Keratinocyte (primary cell): ENCODE results near the gene EIF4ENIF1. TPM values are rescaled to one million over a fixed set of nuclear protein-coding genes. Genes with fewer than 3 reads are reported as not detected.

ENCODE experiments used
- DNase-seq: peaks from one replicate; pipeline ENCODE4 v3.0.0-alpha.2; 2011; ENCODE audit warnings: low read depth, missing footprints, low spot score
- FAIRE-seq: peaks from 2 replicates; lab custom pipeline; 2011; peaks lifted over from hg19 to GRCh38; lab: Jason Lieb, UNC
- H2AFZ ChIP-seq: 2 replicates; pipeline ENCODE4 v1.6.0; 2012; ENCODE audit warnings: low read length, control low read depth, inconsistent platforms; ENCODE audit not compliant: control insufficient read depth
- H3K27ac ChIP-seq: 2 replicates; pipeline ENCODE4 v1.5.1; 2011; ENCODE audit warnings: low read length; ENCODE audit not compliant: control insufficient read depth, insufficient read depth
- H3K27me3 ChIP-seq: 3 replicates; pipeline ENCODE4 v1.6.0; 2011; ENCODE audit warnings: low read length; ENCODE audit not compliant: control insufficient read depth, insufficient read depth; ENCODE audit errors: extremely low read depth
- H3K36me3 ChIP-seq, 2 experiments: 2 replicates in 1 of 2; 3 replicates in 1 of 2; pipeline ENCODE4 v1.5.1; 2011; ENCODE audit warnings: low read length in 2 of 2, mild to moderate bottlenecking in 1 of 2; ENCODE audit not compliant: control insufficient read depth in 2 of 2, insufficient read depth in 2 of 2; ENCODE audit errors: extremely low read depth in 1 of 2
- H3K4me1 ChIP-seq: 3 replicates; pipeline ENCODE4 v1.5.1; 2011; ENCODE audit warnings: low read length; ENCODE audit not compliant: control insufficient read depth, insufficient read depth; ENCODE audit errors: extremely low read depth
- H3K4me2 ChIP-seq: 3 replicates; pipeline ENCODE4 v1.6.0; 2011; ENCODE audit warnings: low read depth, low read length; ENCODE audit not compliant: control insufficient read depth, insufficient read depth; ENCODE audit errors: extremely low read depth
- H3K4me3 ChIP-seq, 3 experiments: fragments of 200-600 bp in 1 of 3; sonication (generic) in 1 of 3; 2 replicates in 2 of 3; 3 replicates in 1 of 3; pipeline ENCODE4 v1.5.1; 2011 to 2016; ENCODE audit warnings: low read length in 3 of 3, mild to moderate bottlenecking in 3 of 3, control low read depth in 2 of 3, inconsistent platforms in 1 of 3, low read depth in 1 of 3, mixed read lengths in 1 of 3, mixed run types in 1 of 3, moderate library complexity in 1 of 3; ENCODE audit not compliant: control insufficient read depth in 2 of 3, insufficient read depth in 2 of 3; ENCODE audit errors: extremely low read depth in 1 of 3
- H3K79me2 ChIP-seq: 2 replicates; pipeline ENCODE4 v1.6.0; 2012; ENCODE audit warnings: low read length; ENCODE audit not compliant: control insufficient read depth, insufficient read depth
- H3K9ac ChIP-seq: 3 replicates; pipeline ENCODE4 v1.6.0; 2011; ENCODE audit warnings: low read length; ENCODE audit not compliant: control insufficient read depth, insufficient read depth; ENCODE audit errors: extremely low read depth
- H3K9me1 ChIP-seq: 3 replicates; pipeline ENCODE4 v1.6.0; 2011; ENCODE audit warnings: low read length; ENCODE audit not compliant: control insufficient read depth, insufficient read depth; ENCODE audit errors: extremely low read depth
- H3K9me3 ChIP-seq: 2 replicates; pipeline ENCODE4 v1.5.1; 2012; ENCODE audit warnings: low read depth, low read length; ENCODE audit not compliant: control insufficient read depth
- H4K20me1 ChIP-seq: 3 replicates; pipeline ENCODE4 v1.6.0; 2011; ENCODE audit warnings: low read length; ENCODE audit not compliant: control insufficient read depth, insufficient read depth; ENCODE audit errors: extremely low read depth
- EZH2 ChIP-seq: IDR thresholded peaks from one replicate; pipeline ENCODE4 v1.6.1; 2012; ENCODE audit warnings: inconsistent platforms, mild to moderate bottlenecking, low read length, moderate library complexity
- dilution Hi-C: fragments of 300-500 bp; cut with MboI; formaldehyde crosslinking; loops from one replicate; pipeline ENCODE4 v1.7.0; 2020; ENCODE audit warnings: low sequenced_read_pairs; ENCODE audit not compliant: extremely low pct_ligation_motif_present
- polyA minus RNA-seq, 3 experiments: library from RNA; depleted of rRNA, polyadenylated mRNA; stranded (reverse); fragments of >200 nt; gene quantifications; 1 replicate in 1 of 3; 2 replicates in 1 of 3; 3 replicates in 1 of 3; pipeline ENCODE4 v1.2.3, GENCODE V29; 2011
- polyA plus RNA-seq, 5 experiments: library from polyadenylated mRNA; depleted of rRNA in 3 of 5; stranded (reverse) in 3 of 5; stranded (forward) in 1 of 5; unstranded in 1 of 5; fragments of >200 nt; gene quantifications; 1 replicate in 1 of 5; 2 replicates in 3 of 5; 3 replicates in 1 of 5; pipeline versions ENCODE4 v1.2.1 to v1.2.3, GENCODE V29; 2011 to 2012; ENCODE audit warnings: missing spikeins in 2 of 5, low read depth in 1 of 5, low replicate concordance in 1 of 5
- TF ChIP-seq, protein P1 (sequence below), 3 experiments: IDR thresholded peaks in 1 of 3; conservative IDR thresholded peaks in 1 of 3; optimal IDR thresholded peaks in 1 of 3; 2 replicates in 2 of 3; 3 replicates in 1 of 3; pipeline versions ENCODE3 to v1.5.1; 2011; ENCODE audit warnings: low read length in 3 of 3, mild to moderate bottlenecking in 3 of 3, moderate library complexity in 2 of 3, control low read depth in 1 of 3, inconsistent platforms in 1 of 3; ENCODE audit not compliant: insufficient read depth in 2 of 3; ENCODE audit errors: extremely low read depth in 1 of 3

Gene EIF4ENIF1, protein sequence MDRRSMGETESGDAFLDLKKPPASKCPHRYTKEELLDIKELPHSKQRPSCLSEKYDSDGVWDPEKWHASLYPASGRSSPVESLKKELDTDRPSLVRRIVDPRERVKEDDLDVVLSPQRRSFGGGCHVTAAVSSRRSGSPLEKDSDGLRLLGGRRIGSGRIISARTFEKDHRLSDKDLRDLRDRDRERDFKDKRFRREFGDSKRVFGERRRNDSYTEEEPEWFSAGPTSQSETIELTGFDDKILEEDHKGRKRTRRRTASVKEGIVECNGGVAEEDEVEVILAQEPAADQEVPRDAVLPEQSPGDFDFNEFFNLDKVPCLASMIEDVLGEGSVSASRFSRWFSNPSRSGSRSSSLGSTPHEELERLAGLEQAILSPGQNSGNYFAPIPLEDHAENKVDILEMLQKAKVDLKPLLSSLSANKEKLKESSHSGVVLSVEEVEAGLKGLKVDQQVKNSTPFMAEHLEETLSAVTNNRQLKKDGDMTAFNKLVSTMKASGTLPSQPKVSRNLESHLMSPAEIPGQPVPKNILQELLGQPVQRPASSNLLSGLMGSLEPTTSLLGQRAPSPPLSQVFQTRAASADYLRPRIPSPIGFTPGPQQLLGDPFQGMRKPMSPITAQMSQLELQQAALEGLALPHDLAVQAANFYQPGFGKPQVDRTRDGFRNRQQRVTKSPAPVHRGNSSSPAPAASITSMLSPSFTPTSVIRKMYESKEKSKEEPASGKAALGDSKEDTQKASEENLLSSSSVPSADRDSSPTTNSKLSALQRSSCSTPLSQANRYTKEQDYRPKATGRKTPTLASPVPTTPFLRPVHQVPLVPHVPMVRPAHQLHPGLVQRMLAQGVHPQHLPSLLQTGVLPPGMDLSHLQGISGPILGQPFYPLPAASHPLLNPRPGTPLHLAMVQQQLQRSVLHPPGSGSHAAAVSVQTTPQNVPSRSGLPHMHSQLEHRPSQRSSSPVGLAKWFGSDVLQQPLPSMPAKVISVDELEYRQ
- polyA plus RNA-seq (9.9 to 16.4 TPM (median 14.4 TPM) in 3 replicates), polyA minus RNA-seq (13.2 to 21.5 TPM (median 18.1 TPM) in 3 replicates)
- 11.5 TPM for polyA plus RNA-seq (2011; ENCODE audit: low read depth)
- 11.5 and 13.0 TPM in 2 replicates for polyA plus RNA-seq (2011; cell fraction: cytosol; rRNA removed)
- polyA plus RNA-seq (2011; cell fraction: nucleus; rRNA removed), result 30.2 and 34.7 TPM in 2 replicates
- polyA plus RNA-seq (2012; ENCODE audit: low replicate concordance), result 13.2 and 17.1 TPM in 2 replicates
- polyA minus RNA-seq (2011; cell fraction: cytosol; rRNA and poly(A)+ RNA removed), result 9.2 TPM
- polyA minus RNA-seq (2011; cell fraction: nucleus; rRNA and poly(A)+ RNA removed), result 13.9 and 20.4 TPM in 2 replicates

DNA sequence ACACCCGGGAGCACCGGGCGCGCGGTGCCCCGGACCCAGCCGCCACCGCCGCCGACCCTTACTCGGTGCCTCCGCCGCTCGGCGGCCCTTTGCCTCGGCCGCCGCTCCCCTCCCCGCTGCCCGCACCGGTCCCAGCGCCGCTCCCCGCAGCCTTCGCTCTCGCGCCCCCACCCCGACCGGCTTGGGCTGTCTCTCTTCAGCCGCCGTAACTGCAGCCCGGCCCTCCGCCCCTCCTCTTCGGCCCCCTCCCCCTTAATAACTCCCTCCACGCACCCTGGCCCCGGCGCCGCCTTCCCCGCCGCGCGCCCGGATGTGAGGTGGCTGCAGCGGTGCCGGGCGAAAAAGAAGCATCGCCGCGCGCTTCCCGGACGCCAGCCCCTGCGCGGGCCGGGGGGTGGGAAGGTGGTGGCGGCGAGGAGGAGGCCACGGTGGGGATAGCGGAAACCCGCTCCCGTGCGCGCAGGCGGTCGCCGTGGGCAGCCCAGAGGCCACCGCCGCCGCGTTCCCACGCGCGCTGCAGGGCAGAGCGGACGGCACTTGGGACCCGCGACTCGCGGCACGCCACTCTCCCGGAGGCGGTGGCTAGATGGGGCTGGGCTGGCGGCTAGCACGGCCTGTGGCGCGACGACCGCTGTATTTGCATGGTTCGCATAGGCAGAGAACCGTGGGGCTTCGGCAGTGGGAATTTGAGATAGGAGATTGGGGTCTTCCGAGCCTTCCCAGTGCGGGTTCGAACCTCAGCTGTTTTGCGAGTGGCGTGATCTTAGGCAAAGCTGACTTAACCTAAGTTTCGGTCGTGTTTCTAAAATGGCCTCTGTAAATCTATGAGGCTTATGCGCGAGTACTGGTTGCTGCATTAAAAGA lies at the start of gene EIF4ENIF1:
EIF4ENIF1 (minus strand) TSS at position 211 of the 864 bp plus-strand sequence. CDS start 1,124 bp downstream, outside the sequence.
- Histone ChIP-seq H3K9ac (peak within 1 kb of the TSS; percentile 95), H2AFZ (peak within 1 kb of the TSS; percentile 82), H3K27ac (peak within 1 kb of the TSS; percentile 96), H3K79me2 (peaks cover 40% of the 10 kb centered on the region), H3K4me2 (peak within 1 kb of the TSS; percentile 96), H3K9me1 (no peaks in the 10 kb centered on the region), H3K36me3 (peaks cover 4 to 10% of the 10 kb centered on the region in 2 experiments), H3K4me3 (peak within 1 kb of the TSS; percentile 55 to 97 (median 97)), H3K4me1 (peaks cover 31% of the 10 kb centered on the region), H4K20me1 (no peaks in the 10 kb centered on the region), H3K9me3 (no peaks in the 10 kb centered on the region), H3K27me3 (no peaks in the 10 kb centered on the region)
- dilution Hi-C loops, result no loop called here
- FAIRE-seq (no peak), DNase-seq (no peak)
- TF ChIP-seq, protein P1, sequence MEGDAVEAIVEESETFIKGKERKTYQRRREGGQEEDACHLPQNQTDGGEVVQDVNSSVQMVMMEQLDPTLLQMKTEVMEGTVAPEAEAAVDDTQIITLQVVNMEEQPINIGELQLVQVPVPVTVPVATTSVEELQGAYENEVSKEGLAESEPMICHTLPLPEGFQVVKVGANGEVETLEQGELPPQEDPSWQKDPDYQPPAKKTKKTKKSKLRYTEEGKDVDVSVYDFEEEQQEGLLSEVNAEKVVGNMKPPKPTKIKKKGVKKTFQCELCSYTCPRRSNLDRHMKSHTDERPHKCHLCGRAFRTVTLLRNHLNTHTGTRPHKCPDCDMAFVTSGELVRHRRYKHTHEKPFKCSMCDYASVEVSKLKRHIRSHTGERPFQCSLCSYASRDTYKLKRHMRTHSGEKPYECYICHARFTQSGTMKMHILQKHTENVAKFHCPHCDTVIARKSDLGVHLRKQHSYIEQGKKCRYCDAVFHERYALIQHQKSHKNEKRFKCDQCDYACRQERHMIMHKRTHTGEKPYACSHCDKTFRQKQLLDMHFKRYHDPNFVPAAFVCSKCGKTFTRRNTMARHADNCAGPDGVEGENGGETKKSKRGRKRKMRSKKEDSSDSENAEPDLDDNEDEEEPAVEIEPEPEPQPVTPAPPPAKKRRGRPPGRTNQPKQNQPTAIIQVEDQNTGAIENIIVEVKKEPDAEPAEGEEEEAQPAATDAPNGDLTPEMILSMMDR (optimal IDR thresholded peaks at IDR 0.05 in 1 of 3, IDR thresholded peaks at IDR 0.05 in 1 of 3, conservative IDR thresholded peaks at IDR 0.05 in 1 of 3; ENCODE audit: extremely low read depth in 1 of 3, insufficient read depth in 2 of 3, low read length in 3 of 3), result no peak
- no peak for TF ChIP-seq EZH2

DNA sequence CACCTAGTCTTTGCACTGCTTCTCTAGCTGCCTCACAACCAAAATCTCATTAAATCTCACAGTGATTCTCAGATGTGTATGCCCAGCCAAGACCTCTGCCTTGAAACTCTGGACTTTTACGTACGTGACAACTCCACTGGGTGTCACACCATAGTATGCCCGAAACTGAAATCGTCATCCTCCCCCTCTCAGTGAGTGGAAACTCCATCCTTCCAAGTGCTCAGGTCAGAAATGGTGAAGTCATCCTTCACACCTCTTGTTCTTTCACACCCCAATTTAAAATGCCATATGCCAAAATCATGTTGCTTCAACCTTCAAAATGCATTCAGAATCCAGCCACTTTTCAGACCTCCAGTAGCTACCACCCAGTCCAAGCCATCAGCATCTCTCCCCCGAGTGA lies 49.2 kb upstream of the EIF4ENIF1 start:
- Histone ChIP-seq H2AFZ (no peak overlapping the region), H3K9me3 (no peaks in the 10 kb centered on the region), H3K9me1 (no peaks in the 10 kb centered on the region), H3K27ac (no peak overlapping the region), H4K20me1 (no peaks in the 10 kb centered on the region), H3K4me3 (no peak overlapping the region), H3K9ac (no peak overlapping the region), H3K27me3 (no peaks in the 10 kb centered on the region), H3K36me3 (peaks cover 0 to 4% of the 10 kb centered on the region in 2 experiments), H3K4me1 (no peaks in the 10 kb centered on the region), H3K4me2 (no peak overlapping the region), H3K79me2 (no peaks in the 10 kb centered on the region)
- DNase-seq (no peak), FAIRE-seq (no peak)
- TF ChIP-seq, protein P1 (optimal IDR thresholded peaks at IDR 0.05 in 1 of 3, IDR thresholded peaks at IDR 0.05 in 1 of 3, conservative IDR thresholded peaks at IDR 0.05 in 1 of 3; ENCODE audit: extremely low read depth in 1 of 3, insufficient read depth in 2 of 3, low read length in 3 of 3), result no peak
- no peak for TF ChIP-seq EZH2
- dilution Hi-C loops, result no loop called here
